Measurements from ENCODE around the gene MYADML2. TPM values are rescaled to one million over a fixed set of nuclear protein-coding genes. Genes with fewer than 3 reads are reported as not detected.

MYADML2 gene
- total RNA-seq, 1 experiment from 2014 or later = not detected

DNA sequence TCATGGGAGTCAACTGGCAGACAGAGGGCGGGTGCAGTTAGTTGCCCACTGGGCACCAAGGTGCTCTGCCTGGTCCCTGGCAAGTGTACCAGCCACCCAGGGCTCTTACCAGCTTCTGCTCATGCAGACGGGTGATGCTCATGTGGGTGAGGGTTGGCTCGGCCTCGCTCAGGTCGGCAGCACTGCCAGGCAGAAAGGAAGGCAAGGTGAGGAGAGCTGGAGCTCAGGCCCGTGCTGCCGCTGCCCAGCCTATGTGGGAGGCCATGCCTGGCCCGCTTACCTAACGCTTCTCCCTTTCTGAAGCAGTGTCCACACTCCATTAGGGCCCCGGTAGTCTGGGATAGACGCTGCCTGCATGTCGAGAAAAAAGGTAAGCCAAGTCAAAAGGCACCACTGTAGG is 31.7 kb downstream of the MYADML2 start:
- Histone ChIP-seq H3K4me2 (ENCODE audit: low read length) (no peak overlapping the region), H2AFZ (ENCODE audit: low read length) (no peak overlapping the region), H3K36me3 (ENCODE audit: low read depth, low read length) (peaks cover 26% of the 10 kb centered on the region; the same call in 1 of the 2 replicates), H3K27me3 (ENCODE audit: low read length) (no peaks in the 10 kb centered on the region), H3F3A (ENCODE audit: low read length, unreplicated experiment) (peaks cover 7% of the 10 kb centered on the region), H3K9me3 (ENCODE audit: low read length) (no peaks in the 10 kb centered on the region), H3K9me2 (replicated peaks; ENCODE audit: low read length) (no peaks in the 10 kb centered on the region), H3K4me3 (ENCODE audit: low read length) (no peak overlapping the region), H3K9ac (ENCODE audit: low read length) (no peak overlapping the region), H4K20me1 (ENCODE audit: low read length) (0 out of 2 replicates have a peak, but pooled peaks cover 18% of the 10 kb centered on the region), H3K79me2 (ENCODE audit: low read length) (peaks cover 41% of the 10 kb centered on the region), H3K27ac (ENCODE audit: low read length) (no peak overlapping the region), H3K4me1 (ENCODE audit: insufficient read depth, low read length) (peaks cover 51% of the 10 kb centered on the region)
- BruUV-seq (replicated peaks) = no TSS peak
- no peak for ATAC-seq
- ChIA-PET CTCF (no interaction called here), POLR2A (ENCODE audit: unreplicated experiment) (no interaction called here)
- DNase-seq = no peak
- TF ChIP-seq EZH2 (IDR thresholded peaks at IDR 0.05; ENCODE audit: low read length, unreplicated experiment) = no peak
- TF ChIP-seq, protein P1, sequence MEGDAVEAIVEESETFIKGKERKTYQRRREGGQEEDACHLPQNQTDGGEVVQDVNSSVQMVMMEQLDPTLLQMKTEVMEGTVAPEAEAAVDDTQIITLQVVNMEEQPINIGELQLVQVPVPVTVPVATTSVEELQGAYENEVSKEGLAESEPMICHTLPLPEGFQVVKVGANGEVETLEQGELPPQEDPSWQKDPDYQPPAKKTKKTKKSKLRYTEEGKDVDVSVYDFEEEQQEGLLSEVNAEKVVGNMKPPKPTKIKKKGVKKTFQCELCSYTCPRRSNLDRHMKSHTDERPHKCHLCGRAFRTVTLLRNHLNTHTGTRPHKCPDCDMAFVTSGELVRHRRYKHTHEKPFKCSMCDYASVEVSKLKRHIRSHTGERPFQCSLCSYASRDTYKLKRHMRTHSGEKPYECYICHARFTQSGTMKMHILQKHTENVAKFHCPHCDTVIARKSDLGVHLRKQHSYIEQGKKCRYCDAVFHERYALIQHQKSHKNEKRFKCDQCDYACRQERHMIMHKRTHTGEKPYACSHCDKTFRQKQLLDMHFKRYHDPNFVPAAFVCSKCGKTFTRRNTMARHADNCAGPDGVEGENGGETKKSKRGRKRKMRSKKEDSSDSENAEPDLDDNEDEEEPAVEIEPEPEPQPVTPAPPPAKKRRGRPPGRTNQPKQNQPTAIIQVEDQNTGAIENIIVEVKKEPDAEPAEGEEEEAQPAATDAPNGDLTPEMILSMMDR (conservative IDR thresholded peaks at IDR 0.05; ENCODE audit: low read depth, low read length) = no peak
- no peak for TF ChIP-seq EZH2phosphoT487 (IDR thresholded peaks at IDR 0.05; ENCODE audit: borderline replicate concordance, low read length)
- intact Hi-C loops (cut with micrococcal nuclease) = no loop called here

DNA sequence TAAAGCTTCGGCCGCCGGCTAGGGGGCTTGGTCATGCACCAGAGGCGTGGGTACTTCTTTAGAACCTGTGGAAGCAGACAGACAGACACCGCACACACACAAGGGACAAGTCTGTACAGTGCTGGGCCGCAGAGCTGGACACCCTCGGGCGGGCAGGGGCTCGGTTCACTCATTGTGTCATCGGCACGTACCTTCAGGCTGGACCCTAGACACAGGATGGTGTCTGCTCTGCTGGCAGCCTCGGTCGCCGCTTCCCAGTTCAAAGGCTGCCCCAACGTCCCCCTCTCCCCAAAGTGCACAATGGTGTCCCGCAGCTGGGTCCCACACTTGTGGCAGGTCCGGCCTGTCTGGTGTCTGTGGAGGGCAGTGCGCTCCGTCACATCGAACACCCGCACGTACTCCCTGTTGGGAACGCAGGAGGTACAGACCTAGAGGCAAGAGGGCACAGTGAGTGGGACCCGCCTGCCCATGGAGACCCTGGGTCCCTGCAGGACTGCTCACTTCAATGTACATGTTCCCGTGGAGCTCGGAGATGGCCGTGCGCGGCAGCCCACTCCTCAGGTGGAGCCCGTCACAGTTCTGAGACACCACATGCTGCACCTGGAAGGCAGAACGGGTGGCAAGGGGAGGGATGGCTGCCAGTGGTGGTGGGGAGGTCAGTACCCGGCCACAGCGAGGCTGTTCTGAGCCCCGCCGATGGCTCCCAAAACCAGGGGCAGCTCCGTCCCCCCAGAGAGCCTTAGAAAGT is 32.8 kb downstream of the MYADML2 start:
- TF ChIP-seq, protein P1 (conservative IDR thresholded peaks at IDR 0.05; ENCODE audit: low read depth, low read length) = no peak
- no peak for TF ChIP-seq EZH2 (IDR thresholded peaks at IDR 0.05; ENCODE audit: low read length, unreplicated experiment)
- no peak for TF ChIP-seq EZH2phosphoT487 (IDR thresholded peaks at IDR 0.05; ENCODE audit: borderline replicate concordance, low read length)
- Histone ChIP-seq H4K20me1 (ENCODE audit: low read length) (0 out of 2 replicates have a peak, but pooled peaks cover 18% of the 10 kb centered on the region), H3K9me2 (replicated peaks; ENCODE audit: low read length) (no peaks in the 10 kb centered on the region), H3K4me3 (ENCODE audit: low read length) (no peak overlapping the region), H3F3A (ENCODE audit: low read length, unreplicated experiment) (peaks cover 7% of the 10 kb centered on the region), H3K4me2 (ENCODE audit: low read length) (no peak overlapping the region), H3K36me3 (ENCODE audit: low read depth, low read length) (peaks cover 26% of the 10 kb centered on the region; the same call in 1 of the 2 replicates), H2AFZ (ENCODE audit: low read length) (no peak overlapping the region), H3K4me1 (ENCODE audit: insufficient read depth, low read length) (peaks cover 56% of the 10 kb centered on the region), H3K27me3 (ENCODE audit: low read length) (no peaks in the 10 kb centered on the region), H3K27ac (ENCODE audit: low read length) (no peak overlapping the region), H3K9ac (ENCODE audit: low read length) (no peak overlapping the region), H3K79me2 (ENCODE audit: low read length) (peaks cover 34% of the 10 kb centered on the region), H3K9me3 (ENCODE audit: low read length) (no peaks in the 10 kb centered on the region)
- ChIA-PET CTCF (no interaction called here), POLR2A (ENCODE audit: unreplicated experiment) (no interaction called here)
- no peak for DNase-seq
- intact Hi-C loops (cut with micrococcal nuclease) = no loop called here
- ATAC-seq = no peak
- BruUV-seq (replicated peaks) = no TSS peak
